GM19372 (cell line): ENCODE data around the gene MAFF.
"Not testable (repeated sequence)": the region's sequence is repeated elsewhere in the genome, so short reads cannot be mapped to it uniquely, and the experiment has no call there.

Experiments used
- ATAC-seq: cut with Tn5 transposase; IDR thresholded peaks from one replicate; pipeline ENCODE4 v1.9.1; 2021; ENCODE audit warnings: mild to moderate bottlenecking, low read depth, moderate library complexity; ENCODE audit not compliant: unreplicated experiment

Gene MAFF

GRCh38 chr22:38201711-38202436 is at the start of gene MAFF:
Gene MAFF, plus strand, starts transcription at chr22:38201994. Its CDS starts 11,860 bp downstream, at chr22:38213854.
- ATAC-seq = peak; percentile 50

GRCh38 chr22:38153821-38154562 is 47.8 kb upstream of the MAFF start:
- no peak for ATAC-seq

- ATAC-seq = not testable (repeated sequence)
Measured at GRCh38 chr22:38154563-38154915, 47.3 kb upstream of the MAFF start.

GRCh38 chr22:38155703-38156102 is 46.1 kb upstream of the MAFF start:
- ATAC-seq = no peak

GRCh38 chr22:38162881-38163843 is 38.6 kb upstream of the MAFF start:
- ATAC-seq = no peak

GRCh38 chr22:38163844-38164550 is 37.8 kb upstream of the MAFF start:
- ATAC-seq = no peak

GRCh38 chr22:38164551-38164918 is 37.3 kb upstream of the MAFF start:
- no peak for ATAC-seq

- ATAC-seq = no peak
Measured at GRCh38 chr22:38165922-38166593, 35.7 kb upstream of the MAFF start.

GRCh38 chr22:38167988-38168407 is 33.8 kb upstream of the MAFF start:
- no peak for ATAC-seq

GRCh38 chr22:38169116-38169515 is 32.7 kb upstream of the MAFF start:
- no peak for ATAC-seq

- ATAC-seq = no peak
Measured at GRCh38 chr22:38170469-38170868, 31.3 kb upstream of the MAFF start.

- no peak for ATAC-seq
Measured at GRCh38 chr22:38171927-38172831, 29.6 kb upstream of the MAFF start.

GRCh38 chr22:38172832-38173640 is 28.8 kb upstream of the MAFF start:
- no peak for ATAC-seq

GRCh38 chr22:38173641-38173906 is 28.2 kb upstream of the MAFF start:
- no peak for ATAC-seq

GRCh38 chr22:38174626-38175025 is 27.2 kb upstream of the MAFF start:
- no peak for ATAC-seq

GRCh38 chr22:38175206-38176118 is 26.3 kb upstream of the MAFF start:
- ATAC-seq = no peak

GRCh38 chr22:38176170-38176741 is 25.5 kb upstream of the MAFF start:
- no peak for ATAC-seq
